ENCODE data around the gene ZBTB42. TPM values are rescaled to one million over a fixed set of nuclear protein-coding genes. Genes with fewer than 3 reads are reported as not detected.
A peak's percentile ranks its signal among the peaks of the same experiment; 100 is the strongest.

Gene ZBTB42
- total RNA-seq, 2 donors from 2014 or later: 28.4 to 40.9 TPM

GRCh38 chr14:104803912-104804410, 3.1 kb downstream of the ZBTB42 start:
- DNase-seq (ENCODE audit: low spot score): no peak
- peaks cover 22% of the 10 kb centered on the region for H3K4me1 ChIP-seq (replicated peaks)
- 66% methylated on average over 15 of the region's 15 CpGs for WGBS
- no peak overlapping the region for H3K27ac ChIP-seq
- no peak overlapping the region for H3K4me3 ChIP-seq
- H3K27me3 ChIP-seq (replicated peaks; ENCODE audit: insufficient read depth): no peaks in the 10 kb centered on the region
- no peak for TF ChIP-seq POLR2A (IDR thresholded peaks at IDR 0.05)
- TF ChIP-seq CTCF (IDR thresholded peaks at IDR 0.05): no peak
- no peak for TF ChIP-seq POLR2AphosphoS5 (IDR thresholded peaks at IDR 0.05)
- no peaks in the 10 kb centered on the region for H3K9me3 ChIP-seq
- H3K36me3 ChIP-seq: no peaks in the 10 kb centered on the region
- intact Hi-C loops (cut with DNase I): no loop called here

GRCh38 chr14:104804481-104805325, 3.8 kb downstream of the ZBTB42 start:
- Histone ChIP-seq H3K27me3 (replicated peaks; ENCODE audit: insufficient read depth) (no peaks in the 10 kb centered on the region), H3K9me3 (no peaks in the 10 kb centered on the region), H3K36me3 (no peaks in the 10 kb centered on the region), H3K4me3 (no peak overlapping the region), H3K27ac (peak overlapping the region in 1 of 2 donors; percentile 53), H3K4me1 (replicated peaks) (peaks cover 22% of the 10 kb centered on the region)
- TF ChIP-seq POLR2A (IDR thresholded peaks at IDR 0.05) (no peak), CTCF (IDR thresholded peaks at IDR 0.05) (no peak), POLR2AphosphoS5 (IDR thresholded peaks at IDR 0.05) (no peak)
- 86% methylated on average over 18 of the region's 18 CpGs for WGBS
- intact Hi-C loops (cut with DNase I): no loop called here
- DNase-seq (ENCODE audit: low spot score): no peak

GRCh38 chr14:104805326-104805678, 4.4 kb downstream of the ZBTB42 start:
- TF ChIP-seq POLR2A (IDR thresholded peaks at IDR 0.05) (no peak), POLR2AphosphoS5 (IDR thresholded peaks at IDR 0.05) (peak; percentile 40)
- H3K36me3 ChIP-seq: no peaks in the 10 kb centered on the region
- intact Hi-C loops (cut with DNase I): no loop called here
- H3K27ac ChIP-seq: peak overlapping the region in 1 of 2 donors; percentile 53
- no peak for DNase-seq (ENCODE audit: low spot score)
- H3K27me3 ChIP-seq (replicated peaks; ENCODE audit: insufficient read depth): no peaks in the 10 kb centered on the region
- no peak overlapping the region for H3K4me3 ChIP-seq
- no peaks in the 10 kb centered on the region for H3K9me3 ChIP-seq
- WGBS: 37% methylated on average over 3 of the region's 3 CpGs
- H3K4me1 ChIP-seq (replicated peaks): peaks cover 22% of the 10 kb centered on the region

- Histone ChIP-seq H3K4me1 (replicated peaks) (peaks cover 22% of the 10 kb centered on the region), H3K4me3 (no peak overlapping the region), H3K27ac (peak overlapping the region in 1 of 2 donors; percentile 53), H3K27me3 (replicated peaks; ENCODE audit: insufficient read depth) (no peaks in the 10 kb centered on the region), H3K9me3 (no peaks in the 10 kb centered on the region), H3K36me3 (no peaks in the 10 kb centered on the region)
- no peak for DNase-seq (ENCODE audit: low spot score)
- TF ChIP-seq CTCF (IDR thresholded peaks at IDR 0.05) (no peak), POLR2AphosphoS5 (IDR thresholded peaks at IDR 0.05) (no peak), POLR2A (IDR thresholded peaks at IDR 0.05) (no peak)
- intact Hi-C loops (cut with DNase I): no loop called here
- 78% methylated on average over 14 of the region's 14 CpGs for WGBS
These were observed 5.2 kb downstream of the ZBTB42 start for GRCh38 chr14:104805941-104806624.

GRCh38 chr14:104806625-104807465, 5.9 kb downstream of the ZBTB42 start:
- Histone ChIP-seq H3K4me3 (no peak overlapping the region), H3K27ac (no peak overlapping the region), H3K27me3 (replicated peaks; ENCODE audit: insufficient read depth) (no peaks in the 10 kb centered on the region), H3K9me3 (no peaks in the 10 kb centered on the region), H3K4me1 (replicated peaks) (peaks cover 16% of the 10 kb centered on the region), H3K36me3 (no peaks in the 10 kb centered on the region)
- no peak for TF ChIP-seq CTCF (IDR thresholded peaks at IDR 0.05)
- TF ChIP-seq POLR2A (IDR thresholded peaks at IDR 0.05): no peak
- no peak for TF ChIP-seq POLR2AphosphoS5 (IDR thresholded peaks at IDR 0.05)
- 88% methylated on average over 10 of the region's 10 CpGs for WGBS
- intact Hi-C loops (cut with DNase I): no loop called here
- no peak for DNase-seq (ENCODE audit: low spot score)

Measured in prostate gland (tissue), 2 donors.